ENCODE data around the gene SPATA2. TPM values are rescaled to one million over a fixed set of nuclear protein-coding genes. Genes with fewer than 3 reads are reported as not detected.

SPATA2 gene
- total and polyA plus RNA-seq, 2 experiments from 2014 or later, result 5.3 to 9.3 TPM

DNA sequence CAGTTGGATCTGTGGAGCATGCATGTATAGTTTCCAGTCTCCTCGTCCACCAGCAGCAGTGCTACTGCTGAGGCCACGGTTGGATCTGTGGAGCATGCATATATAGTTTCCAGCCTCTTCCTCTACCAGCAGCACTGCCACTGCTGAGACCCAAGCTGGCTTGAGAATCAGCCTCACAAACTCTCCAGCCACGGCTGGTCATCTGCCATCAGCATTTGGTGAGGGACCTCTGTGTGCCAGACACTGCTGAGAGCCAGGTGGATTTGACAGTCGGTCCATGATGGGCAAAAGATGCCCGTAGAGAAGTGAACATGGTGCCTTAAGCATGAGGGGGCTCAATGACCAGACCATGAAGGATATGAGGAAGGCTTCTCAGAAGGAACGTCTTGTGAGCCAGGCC is 56.3 kb downstream of the SPATA2 start:
- no peak overlapping the region for H3K4me3 ChIP-seq
- no peak overlapping the region for H2AFZ ChIP-seq
- H3K4me1 ChIP-seq (ENCODE audit: insufficient read depth), result no peaks in the 10 kb centered on the region; the same call in 1 of the 2 replicates
- DNase-seq (ENCODE audit: low spot score) (no peak), ATAC-seq (no peak)
- no peaks in the 10 kb centered on the region for H4K20me1 ChIP-seq (replicated peaks; ENCODE audit: insufficient read depth)
- H3K36me3 Mint-ChIP-seq (ENCODE audit: low read depth), result peaks cover 7% of the 10 kb centered on the region
- no peak overlapping the region for H3K27ac Mint-ChIP-seq
- no peak overlapping the region for H3K27ac ChIP-seq (ENCODE audit: low read depth)
- no peak overlapping the region for H3K4me3 Mint-ChIP-seq
- no peak for TF ChIP-seq CREB1 (CRISPR knock-in tag; IDR thresholded peaks at IDR 0.05; ENCODE audit: low read depth)
- TF ChIP-seq REST (IDR thresholded peaks at IDR 0.05; ENCODE audit: unreplicated experiment), result no peak
- TF ChIP-seq STAT1 (IDR thresholded peaks at IDR 0.05; ENCODE audit: unreplicated experiment), result no peak
- TF ChIP-seq, protein P1, sequence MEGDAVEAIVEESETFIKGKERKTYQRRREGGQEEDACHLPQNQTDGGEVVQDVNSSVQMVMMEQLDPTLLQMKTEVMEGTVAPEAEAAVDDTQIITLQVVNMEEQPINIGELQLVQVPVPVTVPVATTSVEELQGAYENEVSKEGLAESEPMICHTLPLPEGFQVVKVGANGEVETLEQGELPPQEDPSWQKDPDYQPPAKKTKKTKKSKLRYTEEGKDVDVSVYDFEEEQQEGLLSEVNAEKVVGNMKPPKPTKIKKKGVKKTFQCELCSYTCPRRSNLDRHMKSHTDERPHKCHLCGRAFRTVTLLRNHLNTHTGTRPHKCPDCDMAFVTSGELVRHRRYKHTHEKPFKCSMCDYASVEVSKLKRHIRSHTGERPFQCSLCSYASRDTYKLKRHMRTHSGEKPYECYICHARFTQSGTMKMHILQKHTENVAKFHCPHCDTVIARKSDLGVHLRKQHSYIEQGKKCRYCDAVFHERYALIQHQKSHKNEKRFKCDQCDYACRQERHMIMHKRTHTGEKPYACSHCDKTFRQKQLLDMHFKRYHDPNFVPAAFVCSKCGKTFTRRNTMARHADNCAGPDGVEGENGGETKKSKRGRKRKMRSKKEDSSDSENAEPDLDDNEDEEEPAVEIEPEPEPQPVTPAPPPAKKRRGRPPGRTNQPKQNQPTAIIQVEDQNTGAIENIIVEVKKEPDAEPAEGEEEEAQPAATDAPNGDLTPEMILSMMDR (conservative IDR thresholded peaks at IDR 0.05; ENCODE audit: low read depth in 2 of 2), result no peak
- TF ChIP-seq ZNF331 (CRISPR knock-in tag; IDR thresholded peaks at IDR 0.05; ENCODE audit: low read depth), result no peak
- no peak for TF ChIP-seq EZH2 (IDR thresholded peaks at IDR 0.05; ENCODE audit: low read depth, unreplicated experiment)
- TF ChIP-seq, protein P2, sequence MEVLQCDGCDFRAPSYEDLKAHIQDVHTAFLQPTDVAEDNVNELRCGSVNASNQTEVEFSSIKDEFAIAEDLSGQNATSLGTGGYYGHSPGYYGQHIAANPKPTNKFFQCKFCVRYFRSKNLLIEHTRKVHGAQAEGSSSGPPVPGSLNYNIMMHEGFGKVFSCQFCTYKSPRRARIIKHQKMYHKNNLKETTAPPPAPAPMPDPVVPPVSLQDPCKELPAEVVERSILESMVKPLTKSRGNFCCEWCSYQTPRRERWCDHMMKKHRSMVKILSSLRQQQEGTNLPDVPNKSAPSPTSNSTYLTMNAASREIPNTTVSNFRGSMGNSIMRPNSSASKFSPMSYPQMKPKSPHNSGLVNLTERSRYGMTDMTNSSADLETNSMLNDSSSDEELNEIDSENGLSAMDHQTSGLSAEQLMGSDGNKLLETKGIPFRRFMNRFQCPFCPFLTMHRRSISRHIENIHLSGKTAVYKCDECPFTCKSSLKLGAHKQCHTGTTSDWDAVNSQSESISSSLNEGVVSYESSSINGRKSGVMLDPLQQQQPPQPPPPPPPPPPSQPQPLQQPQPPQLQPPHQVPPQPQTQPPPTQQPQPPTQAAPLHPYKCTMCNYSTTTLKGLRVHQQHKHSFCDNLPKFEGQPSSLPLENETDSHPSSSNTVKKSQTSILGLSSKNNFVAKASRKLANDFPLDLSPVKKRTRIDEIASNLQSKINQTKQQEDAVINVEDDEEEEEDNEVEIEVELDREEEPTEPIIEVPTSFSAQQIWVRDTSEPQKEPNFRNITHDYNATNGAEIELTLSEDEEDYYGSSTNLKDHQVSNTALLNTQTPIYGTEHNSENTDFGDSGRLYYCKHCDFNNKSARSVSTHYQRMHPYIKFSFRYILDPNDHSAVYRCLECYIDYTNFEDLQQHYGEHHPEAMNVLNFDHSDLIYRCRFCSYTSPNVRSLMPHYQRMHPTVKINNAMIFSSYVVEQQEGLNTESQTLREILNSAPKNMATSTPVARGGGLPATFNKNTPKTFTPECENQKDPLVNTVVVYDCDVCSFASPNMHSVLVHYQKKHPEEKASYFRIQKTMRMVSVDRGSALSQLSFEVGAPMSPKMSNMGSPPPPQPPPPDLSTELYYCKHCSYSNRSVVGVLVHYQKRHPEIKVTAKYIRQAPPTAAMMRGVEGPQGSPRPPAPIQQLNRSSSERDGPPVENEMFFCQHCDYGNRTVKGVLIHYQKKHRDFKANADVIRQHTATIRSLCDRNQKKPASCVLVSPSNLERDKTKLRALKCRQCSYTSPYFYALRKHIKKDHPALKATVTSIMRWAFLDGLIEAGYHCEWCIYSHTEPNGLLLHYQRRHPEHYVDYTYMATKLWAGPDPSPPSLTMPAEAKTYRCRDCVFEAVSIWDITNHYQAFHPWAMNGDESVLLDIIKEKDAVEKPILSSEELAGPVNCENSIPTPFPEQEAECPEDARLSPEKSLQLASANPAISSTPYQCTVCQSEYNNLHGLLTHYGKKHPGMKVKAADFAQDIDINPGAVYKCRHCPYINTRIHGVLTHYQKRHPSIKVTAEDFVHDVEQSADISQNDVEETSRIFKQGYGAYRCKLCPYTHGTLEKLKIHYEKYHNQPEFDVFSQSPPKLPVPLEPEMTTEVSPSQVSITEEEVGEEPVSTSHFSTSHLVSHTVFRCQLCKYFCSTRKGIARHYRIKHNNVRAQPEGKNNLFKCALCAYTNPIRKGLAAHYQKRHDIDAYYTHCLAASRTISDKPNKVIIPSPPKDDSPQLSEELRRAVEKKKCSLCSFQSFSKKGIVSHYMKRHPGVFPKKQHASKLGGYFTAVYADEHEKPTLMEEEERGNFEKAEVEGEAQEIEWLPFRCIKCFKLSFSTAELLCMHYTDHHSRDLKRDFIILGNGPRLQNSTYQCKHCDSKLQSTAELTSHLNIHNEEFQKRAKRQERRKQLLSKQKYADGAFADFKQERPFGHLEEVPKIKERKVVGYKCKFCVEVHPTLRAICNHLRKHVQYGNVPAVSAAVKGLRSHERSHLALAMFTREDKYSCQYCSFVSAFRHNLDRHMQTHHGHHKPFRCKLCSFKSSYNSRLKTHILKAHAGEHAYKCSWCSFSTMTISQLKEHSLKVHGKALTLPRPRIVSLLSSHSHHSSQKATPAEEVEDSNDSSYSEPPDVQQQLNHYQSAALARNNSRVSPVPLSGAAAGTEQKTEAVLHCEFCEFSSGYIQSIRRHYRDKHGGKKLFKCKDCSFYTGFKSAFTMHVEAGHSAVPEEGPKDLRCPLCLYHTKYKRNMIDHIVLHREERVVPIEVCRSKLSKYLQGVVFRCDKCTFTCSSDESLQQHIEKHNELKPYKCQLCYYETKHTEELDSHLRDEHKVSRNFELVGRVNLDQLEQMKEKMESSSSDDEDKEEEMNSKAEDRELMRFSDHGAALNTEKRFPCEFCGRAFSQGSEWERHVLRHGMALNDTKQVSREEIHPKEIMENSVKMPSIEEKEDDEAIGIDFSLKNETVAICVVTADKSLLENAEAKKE (CRISPR knock-in tag; IDR thresholded peaks at IDR 0.05), result no peak
- no peak for TF ChIP-seq ETS1 (IDR thresholded peaks at IDR 0.05)
- TF ChIP-seq ZNF114 (CRISPR knock-in tag; IDR thresholded peaks at IDR 0.05), result no peak
- no peak for TF ChIP-seq EZH2phosphoT487 (IDR thresholded peaks at IDR 0.05; ENCODE audit: unreplicated experiment)
- no peak for TF ChIP-seq POLR2AphosphoS5 (IDR thresholded peaks at IDR 0.05; ENCODE audit: low read depth)
- no peak for TF ChIP-seq JUNB (IDR thresholded peaks at IDR 0.05; ENCODE audit: unreplicated experiment)
- no peaks in the 10 kb centered on the region for H3F3A ChIP-seq (replicated peaks; ENCODE audit: low read depth)
- peaks cover 21% of the 10 kb centered on the region for H3K4me1 Mint-ChIP-seq
- H3K27me3 ChIP-seq (ENCODE audit: insufficient read depth), result no peaks in the 10 kb centered on the region
- no peaks in the 10 kb centered on the region for H3K9me3 Mint-ChIP-seq
- no peaks in the 10 kb centered on the region for H3K79me2 ChIP-seq (replicated peaks; ENCODE audit: insufficient read depth)
- H3K36me3 ChIP-seq (ENCODE audit: insufficient read depth), result no peaks in the 10 kb centered on the region
- H3K27me3 Mint-ChIP-seq (ENCODE audit: insufficient read depth, low read depth, poor library complexity), result peaks cover 11% of the 10 kb centered on the region
- no peaks in the 10 kb centered on the region for H3K9me2 ChIP-seq (ENCODE audit: insufficient read depth)
- no peak overlapping the region for H3K4me2 ChIP-seq
